Neural cell (in vitro differentiated cells): ENCODE data around the gene NPR2. TPM values are rescaled to one million over a fixed set of nuclear protein-coding genes. Genes with fewer than 3 reads are reported as not detected.

Source experiments
- H2AFZ ChIP-seq: fragments of 200-600, 300-800 bp; sonication (generic), shearing (Covaris generic); 2 replicates; pipeline ENCODE4 v1.6.0; 2014; ENCODE audit warnings: low read depth, mild to moderate bottlenecking, antibody characterized with exemption, low read length, moderate library complexity
- H3F3A ChIP-seq: fragments of 200-600 bp; shearing (Covaris generic); 2 replicates; pipeline ENCODE4 v1.6.1; 2016; ENCODE audit warnings: mild to moderate bottlenecking, moderate library complexity, mixed read lengths, antibody characterized with exemption, low read length; ENCODE audit not compliant: insufficient read depth, poor library complexity, severe bottlenecking
- H3K27ac ChIP-seq: fragments of 200-600, 300-800 bp; sonication (generic), shearing (Covaris generic); 2 replicates; pipeline ENCODE4 v1.5.1; 2014; ENCODE audit warnings: mild to moderate bottlenecking, low read length, moderate library complexity
- H3K27me3 ChIP-seq: fragments of 300-800, 200-600 bp; sonication (generic), shearing (Covaris generic); 2 replicates; pipeline ENCODE4 v1.6.0; 2014; ENCODE audit warnings: mild to moderate bottlenecking, low read depth, low read length, moderate library complexity; ENCODE audit not compliant: insufficient read depth
- H3K36me3 ChIP-seq: fragments of 300-800, 200-600 bp; sonication (generic), shearing (Covaris generic); 2 replicates; pipeline ENCODE4 v1.5.1; 2014; ENCODE audit warnings: mild to moderate bottlenecking, antibody characterized with exemption, low read length, moderate library complexity; ENCODE audit not compliant: insufficient read depth
- H3K4me2 ChIP-seq: fragments of 300-800, 200-600 bp; sonication (generic), shearing (Covaris generic); 2 replicates; pipeline ENCODE4 v1.6.0; 2014; ENCODE audit warnings: mild to moderate bottlenecking, low read length
- H3K4me3 ChIP-seq: fragments of 300-800, 200-600 bp; sonication (generic), shearing (Covaris generic); 2 replicates; pipeline ENCODE4 v1.5.1; 2014; ENCODE audit warnings: mild to moderate bottlenecking, low read length, moderate library complexity
- H3K79me2 ChIP-seq: fragments of 200-600 bp; shearing (Covaris generic); replicated peaks from 2 replicates; pipeline ENCODE4 v1.6.0; 2014; ENCODE audit warnings: mild to moderate bottlenecking, low read length, moderate library complexity; ENCODE audit not compliant: insufficient read depth
- H3K9ac ChIP-seq: fragments of 300-800, 200-600 bp; sonication (generic), shearing (Covaris generic); 2 replicates; pipeline ENCODE4 v1.6.1; 2016; ENCODE audit warnings: mild to moderate bottlenecking, low read length, mixed read lengths
- H3K9me2 ChIP-seq: fragments of 200-600 bp; shearing (Covaris generic); 2 replicates; pipeline ENCODE4 v1.6.1; 2016; ENCODE audit warnings: mild to moderate bottlenecking, low read length, mixed read lengths; ENCODE audit not compliant: insufficient read depth
- H3K9me3 ChIP-seq: fragments of 200-600, 300-800 bp; sonication (generic), shearing (Covaris generic); 2 replicates; pipeline ENCODE4 v1.6.1; 2016; ENCODE audit warnings: mild to moderate bottlenecking, mixed run types, low read length, moderate library complexity, mixed read lengths
- H4K20me1 ChIP-seq: fragments of 200-600 bp; shearing (Covaris generic); 2 replicates; pipeline ENCODE4 v1.6.1; 2016; ENCODE audit warnings: mild to moderate bottlenecking, mixed run types; ENCODE audit not compliant: insufficient read depth
- CTCF ChIP-seq: fragments of 450-650 bp; IDR thresholded peaks from 2 replicates; pipeline ENCODE4 v1.5.1; 2014; ENCODE audit warnings: antibody characterized with exemption, mild to moderate bottlenecking, moderate library complexity; ENCODE audit not compliant: poor library complexity, severe bottlenecking
- EP300 ChIP-seq: fragments of 450-650 bp; conservative IDR thresholded peaks from 2 replicates; pipeline ENCODE4 v1.6.1; 2014; ENCODE audit warnings: antibody characterized with exemption, mild to moderate bottlenecking, moderate library complexity; ENCODE audit not compliant: poor library complexity, severe bottlenecking
- EZH2 ChIP-seq: fragments of 200-600, 300-800 bp; shearing (Covaris generic), sonication (generic); IDR thresholded peaks from 2 replicates; pipeline ENCODE4 v1.6.1; 2014; ENCODE audit warnings: antibody characterized with exemption, low read length, borderline replicate concordance, mild to moderate bottlenecking; ENCODE audit not compliant: insufficient read depth, poor library complexity, severe bottlenecking
- MXI1 ChIP-seq: fragments of 450-650 bp; conservative IDR thresholded peaks from 2 replicates; pipeline ENCODE4 v1.6.1; 2014; ENCODE audit warnings: antibody characterized with exemption, mild to moderate bottlenecking; ENCODE audit not compliant: poor library complexity, severe bottlenecking
- POLR2AphosphoS5 ChIP-seq: IDR thresholded peaks from 2 replicates; pipeline ENCODE4 v1.6.1; 2012
- RAD21 ChIP-seq: fragments of 450-650 bp; conservative IDR thresholded peaks from 2 replicates; pipeline ENCODE4 v1.6.1; 2014; ENCODE audit warnings: antibody characterized with exemption, mild to moderate bottlenecking, moderate library complexity
- REST ChIP-seq: IDR thresholded peaks from 2 replicates; pipeline ENCODE4 v1.6.1; 2012; ENCODE audit warnings: borderline replicate concordance
- SMC3 ChIP-seq: fragments of 450-650 bp; conservative IDR thresholded peaks from 2 replicates; pipeline ENCODE4 v1.6.1; 2014; ENCODE audit warnings: antibody characterized with exemption, mild to moderate bottlenecking, moderate library complexity; ENCODE audit not compliant: poor library complexity
- TAF1 ChIP-seq: IDR thresholded peaks from 2 replicates; pipeline ENCODE4 v1.6.1; 2012; ENCODE audit warnings: low read depth
- polyA plus RNA-seq: library from polyadenylated mRNA; depleted of rRNA; stranded (reverse); fragments of >200 nt; gene quantifications from 2 replicates; pipeline ENCODE4 v1.2.3, GENCODE V29; 2014

NPR2 gene
- polyA plus RNA-seq, 1 donor from 2014 or later, result 9.6 TPM

GRCh38 chr9:35749515-35750255, 41.7 kb upstream of the NPR2 start:
- no peaks in the 10 kb centered on the region for H3F3A ChIP-seq
- no peaks in the 10 kb centered on the region for H3K9me3 ChIP-seq
- peak overlapping the region; percentile 93 for H3K4me3 ChIP-seq
- peaks cover 38% of the 10 kb centered on the region for H3K79me2 ChIP-seq
- no peaks in the 10 kb centered on the region for H3K9me2 ChIP-seq
- TF ChIP-seq RAD21, result no peak
- TF ChIP-seq SMC3, result no peak
- TF ChIP-seq REST, result peak; percentile 56
- TF ChIP-seq EZH2, result no peak
- no peak for TF ChIP-seq CTCF
- TF ChIP-seq EP300, result peak; percentile 23
- peak; percentile 80 for TF ChIP-seq TAF1
- TF ChIP-seq MXI1, result no peak
- TF ChIP-seq POLR2AphosphoS5, result peak; percentile 82
- H3K4me2 ChIP-seq, result peak overlapping the region; percentile 90
- H4K20me1 ChIP-seq, result no peaks in the 10 kb centered on the region
- H3K9ac ChIP-seq, result peak overlapping the region; percentile 88
- peaks cover 6% of the 10 kb centered on the region for H3K36me3 ChIP-seq
- no peaks in the 10 kb centered on the region for H3K27me3 ChIP-seq
- H3K27ac ChIP-seq, result peak overlapping the region; percentile 89
- peak overlapping the region; percentile 75 for H2AFZ ChIP-seq

- Histone ChIP-seq H3F3A (no peaks in the 10 kb centered on the region), H3K4me3 (peak overlapping the region; percentile 93), H3K9me2 (no peaks in the 10 kb centered on the region), H2AFZ (peak overlapping the region; percentile 75), H3K4me2 (peak overlapping the region; percentile 90), H4K20me1 (no peaks in the 10 kb centered on the region), H3K9ac (peak overlapping the region; percentile 88), H3K27me3 (no peaks in the 10 kb centered on the region), H3K27ac (peak overlapping the region; percentile 89), H3K36me3 (peaks cover 6% of the 10 kb centered on the region), H3K79me2 (peaks cover 38% of the 10 kb centered on the region), H3K9me3 (no peaks in the 10 kb centered on the region)
- TF ChIP-seq EZH2 (no peak), RAD21 (no peak), EP300 (peak; percentile 0), REST (no peak)
These were observed 41.2 kb upstream of the NPR2 start for GRCh38 chr9:35750256-35750531.
